GM18861 (cell line): Measurements from ENCODE around the gene DNM2.
"Not testable (repeated sequence)": the region's sequence is repeated elsewhere in the genome, so short reads cannot be mapped to it uniquely, and the experiment has no call there.

Experiments used
- ATAC-seq: cut with Tn5 transposase; IDR thresholded peaks from one replicate; pipeline ENCODE4 v1.9.1; 2021; ENCODE audit not compliant: unreplicated experiment

The DNM2 gene

DNA sequence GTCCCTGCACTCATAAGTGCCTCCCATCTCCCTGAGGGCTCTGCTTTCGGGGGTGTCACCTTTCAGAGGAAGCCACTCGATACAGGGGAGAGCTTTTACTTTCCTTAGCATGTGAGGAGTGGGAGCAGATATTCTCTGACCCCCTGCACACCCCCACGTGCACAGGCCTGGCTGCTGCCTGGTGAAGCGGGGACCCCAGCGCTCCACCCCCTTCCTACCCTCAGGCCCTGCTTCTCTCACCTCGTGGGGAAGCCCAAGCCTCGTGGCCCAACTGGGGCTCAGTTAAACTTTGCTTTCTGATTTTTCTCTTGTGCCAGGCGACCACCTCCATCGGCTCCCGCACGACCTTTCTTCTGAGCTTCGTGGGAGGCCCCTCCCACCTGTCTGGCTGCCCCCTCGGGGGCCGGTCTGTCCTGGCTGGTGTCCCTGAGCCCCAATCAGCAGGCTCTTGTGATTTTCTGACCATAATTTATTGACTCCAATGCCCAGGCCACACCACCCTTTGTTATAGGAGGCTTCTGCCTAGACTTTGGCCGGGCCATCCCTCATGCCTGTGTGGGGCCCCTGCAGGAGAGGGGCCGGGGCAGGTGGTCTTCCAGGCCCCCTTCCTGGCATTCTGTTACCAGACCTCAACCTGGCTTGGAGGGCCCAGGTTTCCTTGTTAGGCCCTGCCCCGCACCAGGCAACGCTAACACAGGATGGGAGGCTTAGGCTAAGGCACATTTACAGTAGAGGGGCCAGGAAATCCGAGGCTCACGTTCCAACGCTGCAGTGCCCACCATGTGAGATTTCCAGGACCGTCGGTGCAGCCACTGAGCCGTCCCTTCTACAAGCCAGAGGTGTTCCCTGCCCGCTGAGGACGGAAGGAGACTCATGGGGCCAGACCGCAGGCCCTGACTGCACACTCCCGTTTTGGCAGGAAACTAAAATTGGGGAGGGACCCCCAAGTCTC is 114.4 kb downstream of the DNM2 start:
- ATAC-seq = no peak

DNA sequence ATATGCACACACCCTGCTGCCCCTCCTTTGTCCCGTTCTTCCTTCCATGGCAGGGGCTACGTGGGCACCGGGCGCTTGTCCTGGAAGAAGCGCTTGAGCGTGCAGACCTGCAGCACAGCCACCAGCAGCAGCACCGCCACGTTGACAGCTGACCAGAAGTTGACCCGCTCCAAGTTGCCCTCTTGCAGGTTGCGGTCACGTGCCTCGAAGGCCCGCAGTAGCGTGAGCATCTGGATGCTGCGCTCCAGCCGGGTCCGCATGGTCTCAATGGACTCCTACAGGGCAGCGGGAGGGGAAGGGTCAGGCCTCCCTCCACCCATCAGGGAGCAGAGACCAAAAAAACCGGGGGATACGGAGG is 115.0 kb downstream of the DNM2 start:
- no peak for ATAC-seq

DNA sequence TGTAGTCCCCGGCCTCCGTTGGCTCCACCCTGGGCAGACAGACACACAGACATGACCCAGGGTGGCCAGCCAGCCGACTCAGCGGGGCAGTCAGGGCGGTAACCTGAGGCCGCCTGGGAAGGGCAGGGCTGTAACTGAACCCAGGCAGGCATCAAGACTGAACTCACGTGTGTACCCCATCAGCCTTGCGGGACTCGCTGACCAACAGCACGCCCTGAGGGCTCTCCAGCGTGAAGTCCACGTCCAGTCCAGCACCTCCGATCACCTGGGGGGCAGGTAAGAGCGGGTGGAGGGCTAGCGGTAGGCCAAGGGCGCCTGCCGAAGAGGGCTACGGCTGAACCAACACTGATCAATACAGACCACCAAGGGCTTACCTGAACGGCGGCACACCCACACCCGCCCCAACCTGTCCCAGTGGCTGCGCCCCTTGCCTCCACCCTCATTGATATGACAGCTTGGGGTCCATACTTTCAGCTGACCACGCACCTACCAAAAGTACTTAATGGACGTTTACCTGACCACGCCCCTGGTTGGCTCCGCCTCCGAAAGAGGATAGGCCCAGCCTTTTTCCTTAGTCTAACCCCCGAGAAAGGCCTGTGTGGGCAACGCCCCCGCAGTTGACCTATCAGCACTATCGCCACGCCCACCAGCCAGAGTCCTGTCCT is 117.3 kb downstream of the DNM2 start:
- ATAC-seq = peak; percentile 48

DNA sequence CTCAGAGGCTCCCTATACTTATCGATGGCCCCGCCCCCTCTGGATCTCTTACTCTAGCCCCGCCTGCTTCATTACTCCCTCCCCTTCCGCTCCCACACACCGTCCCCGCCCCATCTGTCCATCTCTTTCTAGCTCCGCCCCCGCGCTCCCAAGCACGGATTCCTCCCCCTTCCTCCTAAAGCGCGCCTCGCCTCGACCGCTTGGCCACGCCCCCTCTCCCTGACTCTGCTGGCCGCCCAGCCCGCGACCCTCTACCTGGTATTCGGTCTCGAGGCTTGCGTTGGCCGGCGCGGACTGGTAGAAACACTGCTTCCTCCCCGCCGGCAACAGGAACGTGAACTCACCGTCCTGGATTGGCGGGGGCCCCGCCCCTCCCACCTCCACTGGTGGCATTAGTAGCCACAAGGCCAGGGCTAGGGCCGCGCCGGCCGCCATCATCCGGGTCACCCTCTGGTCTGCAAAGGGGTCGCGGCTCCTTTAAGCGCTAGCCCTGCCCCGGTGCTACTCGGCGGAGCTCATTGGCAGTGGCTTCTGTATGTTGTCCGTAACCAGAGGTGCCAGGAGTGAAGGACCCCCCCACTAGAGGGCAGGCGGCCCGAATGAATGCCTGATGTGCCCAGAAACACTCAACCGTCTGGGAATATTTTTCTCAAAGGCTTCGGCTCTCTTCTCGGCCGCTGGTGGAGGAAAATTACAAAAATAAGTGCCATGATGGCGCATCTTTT is 118.0 kb downstream of the DNM2 start, which contains the start of gene TMED1:
TSS of gene TMED1 (minus strand) at position 459 of the 725 bp plus-strand sequence. CDS start at position 438, 21 bp downstream.
- peak; percentile 63 for ATAC-seq

DNA sequence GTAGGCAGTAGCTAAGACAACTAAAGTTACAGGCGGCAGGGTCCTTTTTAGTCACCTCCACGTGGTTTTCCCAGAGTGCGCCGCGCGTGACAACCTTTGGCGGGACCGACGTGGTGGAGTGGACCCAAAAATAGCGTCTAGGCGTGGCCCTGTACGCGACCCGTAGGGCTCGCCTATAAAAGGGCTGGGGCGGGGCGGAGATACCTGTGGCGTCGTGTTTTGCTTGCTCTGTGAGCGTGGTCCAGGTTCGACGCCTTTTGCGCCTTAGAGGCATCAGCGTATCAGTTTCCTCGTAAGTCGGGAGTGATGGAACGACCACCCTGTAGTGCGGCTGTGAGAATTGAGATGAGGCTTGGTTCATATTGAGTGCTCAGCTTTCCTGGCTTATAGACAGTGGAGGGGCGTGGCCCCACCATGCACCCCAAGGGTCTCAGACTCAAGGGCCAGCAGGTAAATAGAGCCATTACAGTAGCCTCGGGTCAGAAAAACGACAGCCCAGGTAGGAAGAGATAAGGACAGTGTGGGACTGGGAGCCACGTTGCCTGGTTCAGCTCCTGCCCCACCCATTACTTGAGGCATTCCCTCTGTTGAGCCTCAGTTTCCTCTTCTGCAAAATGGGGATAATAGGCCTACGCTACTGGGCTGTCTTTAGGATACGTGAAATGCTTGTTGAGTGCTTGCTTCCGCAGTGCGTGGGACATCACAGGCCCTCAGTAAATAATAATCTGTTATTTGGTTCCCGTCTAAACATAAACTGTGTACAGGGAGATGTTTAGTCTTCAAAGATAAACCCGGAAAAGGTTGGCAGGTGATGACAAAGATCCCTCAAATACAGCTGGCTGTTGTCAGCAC is 118.8 kb downstream of the DNM2 start:
- peak; percentile 20 for ATAC-seq

DNA sequence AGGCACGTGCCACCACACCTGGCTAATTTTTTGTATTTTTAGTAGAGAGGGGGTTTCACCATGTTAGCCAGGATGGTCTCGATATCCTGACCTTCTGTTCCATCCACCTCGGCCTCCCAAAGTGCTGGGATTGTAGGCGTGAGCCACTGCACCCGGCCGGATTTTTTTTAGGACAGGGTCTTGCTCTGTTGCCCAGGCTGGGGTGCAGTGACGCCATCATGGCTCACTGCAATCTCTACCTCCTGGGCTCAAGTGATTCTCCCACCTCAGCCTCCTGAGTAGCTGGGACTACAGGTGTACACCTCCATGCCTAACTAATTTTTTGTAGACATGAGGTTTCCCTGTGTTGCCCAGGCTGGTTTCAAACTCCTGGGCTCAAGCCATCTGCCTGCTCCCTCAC is 119.8 kb downstream of the DNM2 start:
- ATAC-seq = not testable (repeated sequence)

DNA sequence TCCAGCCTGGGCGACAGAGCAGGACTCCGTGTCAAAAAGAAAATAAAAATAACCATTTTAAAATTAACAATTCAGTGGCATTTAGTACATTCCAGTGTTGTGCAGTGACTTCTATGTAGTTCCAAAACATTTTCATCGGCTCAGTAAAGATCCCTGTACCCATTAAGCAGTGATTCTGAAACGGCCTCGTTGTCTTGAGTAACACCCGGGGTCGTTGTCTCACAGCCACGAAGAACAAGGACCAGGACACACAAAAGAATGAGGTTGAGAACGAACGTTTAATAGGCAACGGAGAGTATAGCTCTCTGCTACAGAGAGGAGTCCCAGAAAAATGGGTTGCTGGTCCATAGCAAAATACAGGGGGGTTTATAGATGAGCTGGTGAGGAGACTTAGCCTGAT is 120.5 kb downstream of the DNM2 start:
- no peak for ATAC-seq

DNA sequence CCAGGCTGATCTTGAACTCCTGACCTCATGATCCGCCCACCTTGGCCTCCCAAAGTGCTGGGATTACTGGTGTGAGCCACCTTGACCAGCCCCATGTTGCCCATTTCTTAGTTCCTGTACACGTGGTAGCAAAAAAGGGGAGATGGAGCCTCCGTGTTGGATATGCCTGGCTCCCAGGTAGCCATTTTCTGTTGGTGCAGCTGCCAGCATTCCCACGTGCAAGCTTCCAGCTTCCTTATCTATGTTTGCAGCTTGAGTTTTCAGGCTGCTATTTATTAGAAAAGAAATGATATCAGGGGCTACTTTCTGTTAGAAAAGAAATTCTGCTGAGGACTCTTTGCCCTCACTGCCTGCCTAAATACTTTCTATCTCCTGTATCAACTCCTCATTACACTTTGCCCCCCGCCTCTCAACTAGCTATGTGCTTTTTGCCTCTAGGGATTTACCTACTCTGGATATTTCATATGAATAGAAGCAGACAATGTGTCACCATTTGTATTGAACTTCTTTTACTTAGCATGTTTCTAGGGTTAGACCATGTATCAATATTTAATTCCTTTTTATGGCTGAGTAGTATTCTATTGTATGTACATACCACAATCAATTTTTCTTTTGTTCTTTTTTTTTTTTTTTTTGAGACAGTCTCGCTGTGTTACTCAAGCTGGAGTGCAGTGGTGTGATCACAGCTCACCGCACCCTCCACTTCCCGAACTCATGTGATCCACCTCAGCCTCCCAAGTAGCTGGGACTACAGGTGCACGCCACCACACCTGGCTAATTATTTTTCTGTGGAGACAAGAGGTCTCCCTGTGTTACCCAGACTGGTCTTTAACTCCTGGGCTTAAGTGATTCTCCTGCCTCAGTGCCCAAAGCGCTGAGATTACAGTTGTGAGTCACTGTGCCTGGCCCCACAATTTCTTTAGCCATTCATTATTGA is 121.5 kb downstream of the DNM2 start:
- ATAC-seq = no peak

DNA sequence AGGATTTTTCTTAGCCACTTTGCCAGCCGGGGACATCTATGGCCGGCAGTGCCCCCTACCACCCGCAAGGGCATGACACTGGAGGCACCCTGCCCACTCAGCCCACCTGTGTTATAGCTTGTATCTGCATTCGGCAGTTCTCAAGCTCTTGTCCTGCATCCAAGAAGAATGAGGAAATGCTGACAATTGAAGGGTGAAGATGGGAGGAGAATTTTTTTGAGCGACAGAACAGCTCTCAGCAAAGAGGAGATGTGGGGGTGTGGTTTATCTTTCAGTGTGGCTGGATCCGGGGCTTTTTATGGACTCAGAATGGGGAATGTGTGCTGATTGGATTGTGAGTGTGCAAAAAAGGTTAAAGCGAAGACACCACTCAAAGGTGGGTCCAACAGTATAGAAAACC is 124.9 kb downstream of the DNM2 start:
- ATAC-seq = no peak

DNA sequence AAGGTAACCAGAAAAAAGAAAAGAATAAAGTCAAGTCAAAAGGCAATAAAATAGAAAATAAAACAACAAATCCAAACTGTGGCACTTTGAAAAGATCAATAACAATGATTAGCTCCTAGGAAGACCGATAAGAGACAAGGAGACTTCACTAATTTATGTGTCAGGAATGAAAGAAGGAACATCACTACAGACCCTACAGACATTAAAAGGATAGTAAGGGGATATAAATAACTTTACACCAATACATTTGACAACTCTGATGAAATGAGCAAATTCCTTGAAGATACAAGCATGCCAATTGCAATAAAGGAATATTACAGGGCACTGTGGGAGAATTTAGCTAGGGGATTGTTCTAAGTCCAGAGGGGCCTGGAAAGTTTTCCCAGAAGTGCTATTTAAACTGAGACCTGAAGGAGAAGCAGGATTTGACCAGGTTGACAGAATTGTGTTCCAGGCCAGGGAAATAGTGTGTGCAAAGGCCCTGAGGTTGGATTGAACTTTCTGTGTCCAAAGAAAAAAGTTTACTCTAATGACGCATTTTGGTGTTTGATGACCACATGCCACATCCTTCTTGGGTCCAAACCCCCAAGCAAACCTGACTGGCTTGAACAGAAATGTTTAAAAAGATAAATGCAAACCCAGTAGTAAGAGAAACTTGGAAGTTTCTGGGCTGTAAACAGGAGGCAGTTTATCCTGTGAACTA is 128.8 kb downstream of the DNM2 start:
- ATAC-seq = no peak

DNA sequence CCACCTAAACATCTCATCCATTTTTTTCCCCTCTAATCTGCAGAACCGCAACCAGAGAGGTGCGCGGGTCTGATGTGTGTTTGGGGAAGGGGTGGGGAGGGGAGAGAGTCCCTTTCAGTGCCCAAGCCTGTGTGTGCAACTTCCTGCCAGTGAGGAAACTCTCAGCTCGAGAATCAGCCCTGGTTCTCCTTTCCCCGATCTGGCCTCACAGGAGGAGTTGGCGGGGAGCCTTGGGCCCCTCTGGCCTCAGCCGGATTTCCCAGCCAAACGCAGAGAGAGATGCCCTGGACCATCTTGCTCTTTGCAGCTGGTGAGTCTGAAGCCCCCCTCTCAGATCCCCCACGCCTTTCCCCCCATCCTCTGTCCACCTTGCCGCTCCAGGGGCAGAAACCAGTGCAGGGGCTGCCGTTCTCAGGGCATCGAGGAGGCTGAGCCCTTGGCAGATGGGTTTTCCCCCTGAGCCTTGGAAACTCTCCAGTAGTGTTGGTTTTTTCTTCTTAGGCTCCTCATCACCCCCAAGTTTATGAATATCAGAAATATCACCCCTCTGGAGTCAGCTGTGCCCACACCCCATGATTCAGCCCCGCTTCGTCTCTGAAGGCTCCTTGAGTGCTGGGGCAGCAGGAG is 130.5 kb downstream of the DNM2 start, which contains the start of gene C19orf38:
TSS of gene C19orf38 (plus strand) at position 186 of the 627 bp plus-strand sequence. CDS start at position 280, 94 bp downstream.
- no peak for ATAC-seq

DNA sequence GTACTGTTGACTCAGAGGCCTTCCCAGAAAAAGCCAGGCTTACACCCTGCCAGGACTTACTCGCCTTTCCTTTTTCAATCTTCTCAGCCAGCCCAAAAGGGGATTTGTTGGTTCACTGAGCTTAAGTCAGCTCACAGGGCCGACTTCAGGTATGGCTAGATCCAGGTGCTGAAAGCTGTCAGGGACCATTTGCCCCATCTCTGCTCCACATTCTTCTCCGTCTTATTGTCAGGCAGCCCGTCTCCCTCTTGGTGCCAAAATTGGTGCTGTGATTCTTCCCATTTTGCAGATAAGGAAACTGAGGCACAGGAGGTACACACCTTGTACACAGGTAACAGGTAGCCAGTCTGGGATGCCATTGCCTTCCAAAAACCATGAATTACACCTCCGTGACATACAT is 132.8 kb downstream of the DNM2 start:
- ATAC-seq = no peak

DNA sequence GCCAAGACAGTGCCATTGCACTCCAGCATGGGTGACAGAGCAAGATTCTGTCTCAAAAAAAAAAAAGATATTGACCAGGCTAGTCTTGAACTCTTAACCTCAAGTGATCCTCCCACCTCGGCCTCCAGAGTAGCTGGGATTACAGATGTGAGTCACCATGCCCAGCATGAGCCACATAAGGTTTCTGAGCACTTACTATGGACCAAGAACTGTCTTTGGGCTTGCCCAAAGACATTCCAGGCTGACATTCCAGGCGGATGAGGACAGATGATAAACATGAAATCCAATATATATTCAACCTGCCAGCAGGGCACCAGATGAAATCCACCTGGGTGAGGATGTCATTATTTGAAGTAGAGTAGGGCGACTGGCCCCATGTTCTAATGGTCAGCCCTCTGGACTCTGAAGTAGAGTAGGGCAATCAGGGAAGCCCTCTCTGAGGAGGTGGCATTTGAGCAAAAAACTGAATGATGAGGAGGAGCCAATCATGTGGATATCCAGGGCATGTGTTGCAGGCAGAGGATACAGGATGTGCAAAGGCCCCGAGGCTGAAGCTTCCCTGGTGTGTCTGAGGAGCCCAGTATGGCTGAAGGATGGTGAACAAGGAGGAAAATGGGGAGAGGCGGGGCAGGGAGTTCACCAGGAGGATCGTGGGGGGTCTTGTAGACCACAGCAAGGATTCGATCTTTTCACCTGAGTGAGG is 134.4 kb downstream of the DNM2 start:
- ATAC-seq = no peak

DNA sequence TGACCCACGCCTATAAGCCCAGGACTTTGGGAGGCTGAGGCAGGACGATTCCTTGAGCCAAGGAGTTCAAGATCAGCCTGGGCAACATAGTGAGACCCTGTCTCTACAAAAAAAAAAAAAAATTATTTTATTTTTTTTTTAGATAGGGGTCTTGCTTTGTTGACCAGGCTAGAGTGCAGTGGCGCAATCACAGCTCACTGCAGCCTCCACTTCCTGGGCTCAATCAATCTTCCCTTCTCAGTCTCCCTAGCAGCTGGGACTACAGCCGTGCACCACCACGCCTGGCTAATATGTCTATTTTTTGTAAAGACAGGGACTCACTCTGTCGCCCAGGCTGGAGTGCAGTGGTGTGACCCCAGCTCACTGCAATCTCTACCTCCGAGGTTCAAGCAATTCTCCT is 135.1 kb downstream of the DNM2 start:
- no peak for ATAC-seq

DNA sequence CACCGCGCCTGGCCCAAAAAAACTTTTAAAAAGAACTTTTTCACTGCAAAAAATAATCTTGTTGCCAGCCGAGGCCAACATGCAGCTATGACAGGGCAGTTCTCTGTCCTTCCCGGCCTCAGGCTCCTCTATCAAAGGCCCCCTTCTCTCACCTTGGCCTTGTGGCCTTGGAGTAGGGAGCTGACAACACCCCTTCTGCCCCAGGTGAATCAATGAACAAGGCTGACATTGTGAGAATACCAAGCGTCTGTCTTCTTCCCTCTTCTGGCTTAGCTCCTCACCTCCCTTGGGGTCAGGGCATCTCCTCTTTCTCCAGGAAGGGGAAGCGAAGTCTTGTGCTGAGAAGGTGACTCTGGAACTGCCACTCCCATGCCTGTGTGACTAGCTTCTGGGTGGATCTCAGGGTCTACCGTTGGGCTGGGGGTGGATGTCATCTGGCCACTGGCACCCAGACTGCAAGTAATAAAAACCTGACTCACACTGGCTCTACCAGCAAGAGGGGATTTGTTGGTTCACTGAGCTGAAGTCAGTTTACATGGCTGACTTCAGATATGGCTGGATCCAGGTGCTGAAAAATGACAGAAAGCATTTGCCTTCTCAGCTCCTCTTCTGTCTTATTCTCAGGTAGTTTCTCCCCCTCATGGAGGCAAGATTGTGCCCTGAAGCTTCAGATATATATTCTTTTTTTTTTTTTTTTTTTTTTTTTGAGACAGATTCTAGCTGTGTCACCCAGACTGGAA is 136.6 kb downstream of the DNM2 start:
- ATAC-seq = no peak

DNA sequence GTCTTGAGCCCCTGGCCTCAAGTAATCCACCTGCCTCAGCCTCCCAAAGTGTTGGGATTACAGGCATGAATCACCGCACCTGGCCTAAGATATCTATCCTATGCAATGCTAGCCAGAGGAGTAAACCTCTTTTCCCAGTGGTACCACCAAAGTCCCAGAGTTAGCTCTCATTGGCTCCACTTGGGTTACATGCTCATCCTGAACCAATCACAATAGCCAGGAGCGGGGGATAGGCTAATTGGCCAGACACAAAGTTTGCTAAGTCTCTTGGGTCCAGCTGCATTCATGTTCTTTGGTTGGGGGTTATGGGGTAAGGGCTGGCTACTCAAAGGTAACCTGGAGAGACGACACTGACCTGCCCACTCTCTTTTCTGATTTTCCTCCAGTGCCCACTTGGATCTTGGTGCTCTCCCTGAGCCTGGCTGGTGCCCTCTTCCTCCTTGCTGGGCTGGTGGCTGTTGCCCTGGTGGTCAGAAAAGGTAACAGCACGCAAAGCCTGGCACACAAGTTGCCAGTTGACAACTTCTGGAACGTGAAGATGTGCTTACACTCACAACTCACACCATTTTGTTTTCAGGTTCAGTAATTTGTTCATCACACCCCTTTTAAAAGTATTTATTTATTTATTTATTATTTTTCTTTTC is 138.1 kb downstream of the DNM2 start:
- ATAC-seq = no peak

DNA sequence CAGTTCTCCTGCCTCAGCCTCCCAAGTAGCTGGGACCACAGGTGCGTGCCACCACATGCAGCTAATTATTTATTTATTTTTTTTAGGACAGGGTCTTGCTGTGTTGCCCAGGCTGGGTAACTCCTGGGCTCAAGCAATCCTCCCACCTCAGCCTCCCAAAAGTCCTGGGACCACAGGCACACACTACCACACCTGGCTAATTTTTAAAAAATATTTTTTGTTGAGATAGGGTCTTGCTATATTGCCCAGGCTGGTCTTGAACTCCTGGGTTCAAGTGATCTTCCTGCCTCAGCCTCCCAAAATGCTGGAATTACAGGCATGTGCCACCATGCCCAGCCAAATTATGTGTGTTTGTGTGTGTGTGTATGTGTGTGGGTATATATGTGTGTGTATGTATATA is 139.0 kb downstream of the DNM2 start:
- ATAC-seq = not testable (repeated sequence)
